ENCODE data around the gene CTNNA2. TPM values are rescaled to one million over a fixed set of nuclear protein-coding genes. Genes with fewer than 3 reads are reported as not detected.

The CTNNA2 gene
- total and polyA plus RNA-seq, 11 donors: 0.20 to 0.81 TPM; not detected in 9

DNA sequence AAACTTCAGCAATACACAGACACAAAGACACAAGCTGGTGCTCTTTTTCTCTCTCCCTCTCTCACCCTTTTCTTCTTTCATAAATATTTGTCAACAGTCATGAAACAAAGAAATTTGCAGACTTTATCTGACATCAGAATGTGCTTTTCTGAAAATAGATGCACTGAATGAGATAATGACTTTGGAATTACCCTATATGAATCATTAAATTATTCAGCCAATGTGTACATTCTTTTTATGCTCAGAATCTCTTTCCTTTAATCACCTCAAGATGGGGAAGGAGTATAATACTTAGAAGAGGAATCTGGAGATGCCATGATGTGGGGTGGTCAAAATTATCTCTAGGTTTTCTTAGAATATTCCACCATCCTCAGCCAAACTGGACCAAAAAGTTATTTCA, 501.8 kb downstream of the CTNNA2 start:
- Histone ChIP-seq H3K9me3 (no peaks in the 10 kb centered on the region), H3K4me1 (no peaks in the 10 kb centered on the region), H3K4me3 (no peak overlapping the region), H3K36me3 (no peaks in the 10 kb centered on the region), H3K27ac (no peak overlapping the region), H3K27me3 (no peaks in the 10 kb centered on the region)
- intact Hi-C loops (cut with DNase I): no loop called here
- no peak for DNase-seq
- no peak for ATAC-seq
- no peak for TF ChIP-seq POLR2A (IDR thresholded peaks at IDR 0.05)
- TF ChIP-seq CTCF (IDR thresholded peaks at IDR 0.05): no peak

GRCh38 chr2:80016171-80016570, 503.3 kb downstream of the CTNNA2 start:
- TF ChIP-seq POLR2A (IDR thresholded peaks at IDR 0.05) (no peak), CTCF (IDR thresholded peaks at IDR 0.05) (no peak)
- DNase-seq (no peak), ATAC-seq (no peak)
- Histone ChIP-seq H3K4me3 (no peak overlapping the region), H3K4me1 (no peaks in the 10 kb centered on the region), H3K36me3 (no peaks in the 10 kb centered on the region), H3K9me3 (no peaks in the 10 kb centered on the region), H3K27ac (no peak overlapping the region), H3K27me3 (no peaks in the 10 kb centered on the region)
- intact Hi-C loops (cut with DNase I): no loop called here
- WGBS, 4 donors: 70 to 84% (median 81%) methylated on average over 5 of the region's 5 CpGs

DNA sequence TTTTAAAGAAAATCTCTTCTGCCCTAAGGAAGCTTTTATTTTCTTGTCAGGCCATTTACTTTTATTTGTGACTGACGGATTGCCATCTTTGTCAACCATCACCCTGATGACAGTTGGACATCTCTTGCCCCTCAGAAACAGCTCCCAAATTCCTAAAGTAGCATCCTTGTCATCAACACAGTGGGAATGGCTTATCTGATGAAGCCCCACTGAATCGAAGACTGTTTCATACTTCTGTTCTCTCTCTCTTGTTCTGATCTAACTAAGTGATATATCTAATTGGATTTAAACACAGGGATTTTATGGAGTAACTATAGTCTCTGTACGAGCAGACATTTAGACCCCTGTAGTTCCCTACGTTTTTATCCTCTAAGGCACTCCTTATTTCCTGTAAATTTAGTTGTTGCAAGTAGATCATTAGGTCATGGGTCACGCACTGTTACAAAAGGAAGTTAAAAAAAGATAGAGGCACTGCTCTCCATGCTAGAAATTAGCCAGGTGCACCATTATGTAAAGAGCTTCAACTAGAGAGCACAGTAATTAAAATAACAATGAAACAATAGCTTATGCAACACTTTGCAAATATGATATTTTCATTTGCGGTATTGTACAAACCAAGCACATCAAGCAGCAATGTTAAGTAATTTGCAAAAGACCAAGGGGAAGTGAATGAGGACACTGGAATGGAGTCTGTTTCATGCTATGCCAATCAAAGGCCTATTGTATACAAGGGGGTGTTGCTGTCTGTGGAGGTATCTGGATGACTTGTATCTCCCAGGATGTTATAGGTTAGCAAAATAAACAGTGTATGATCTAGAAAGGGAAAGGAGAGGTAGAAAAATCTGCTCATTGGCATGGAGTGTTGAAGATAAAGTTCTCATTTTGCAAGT, 507.0 kb downstream of the CTNNA2 start:
- H3K27me3 ChIP-seq: no peaks in the 10 kb centered on the region
- H3K36me3 ChIP-seq: no peaks in the 10 kb centered on the region
- no peak overlapping the region for H3K27ac ChIP-seq
- TF ChIP-seq POLR2A (IDR thresholded peaks at IDR 0.05) (no peak), CTCF (IDR thresholded peaks at IDR 0.05) (no peak)
- intact Hi-C loops (cut with DNase I): no loop called here
- 68 to 75% (median 70%) methylated on average over 6 of the region's 6 CpGs for WGBS, 4 donors
- ATAC-seq: no peak
- H3K4me3 ChIP-seq: no peak overlapping the region
- no peak for DNase-seq
- H3K4me1 ChIP-seq: no peaks in the 10 kb centered on the region
- H3K9me3 ChIP-seq: no peaks in the 10 kb centered on the region

GRCh38 chr2:80022018-80022417, 509.2 kb downstream of the CTNNA2 start:
- Histone ChIP-seq H3K4me3 (no peak overlapping the region), H3K27me3 (no peaks in the 10 kb centered on the region), H3K27ac (no peak overlapping the region), H3K36me3 (no peaks in the 10 kb centered on the region), H3K9me3 (no peaks in the 10 kb centered on the region), H3K4me1 (no peaks in the 10 kb centered on the region)
- ATAC-seq (no peak), DNase-seq (no peak)
- TF ChIP-seq CTCF (IDR thresholded peaks at IDR 0.05) (no peak), POLR2A (IDR thresholded peaks at IDR 0.05) (no peak)
- WGBS, 4 donors: 88 to 92% (median 90%) methylated on average over 2 of the region's 2 CpGs
- intact Hi-C loops (cut with DNase I): no loop called here
